ENCODE data around the gene NT5DC3. TPM values are rescaled to one million over a fixed set of nuclear protein-coding genes. Genes with fewer than 3 reads are reported as not detected.
"Not testable (repeated sequence)": the region's sequence is repeated elsewhere in the genome, so short reads cannot be mapped to it uniquely, and the experiment has no call there.

The NT5DC3 gene
- total RNA-seq, 1 experiment from 2014 or later, result 9.5 TPM

- no peak for TF ChIP-seq CTCF (IDR thresholded peaks at IDR 0.05; ENCODE audit: insufficient read depth in 1 of 2, low read depth in 1 of 2, low read length in 1 of 2, severe bottlenecking in 1 of 2, unreplicated experiment in 1 of 2)
- ChIA-PET POLR2A (no interaction called here), CTCF (no interaction called here)
- Histone ChIP-seq H3K9me3 (no peaks in the 10 kb centered on the region), H3K36me3 (ENCODE audit: control insufficient read depth, insufficient read depth, low read length) (no peaks in the 10 kb centered on the region; the same call in 1 of the 2 replicates), H3K4me3 (ENCODE audit: low read depth, low read length) (no peak overlapping the region), H3K27me3 (replicated peaks; ENCODE audit: control insufficient read depth, insufficient read depth, low read length) (no peaks in the 10 kb centered on the region), H3K4me1 (no peaks in the 10 kb centered on the region)
- no peak for DNase-seq
- Mint-ChIP-seq H3K27me3 (ENCODE audit: insufficient read depth, unreplicated experiment) (no peaks in the 10 kb centered on the region), H3K27ac (ENCODE audit: unreplicated experiment) (no peak overlapping the region), H3K36me3 (ENCODE audit: insufficient read depth, unreplicated experiment) (peaks cover 8% of the 10 kb centered on the region), H3K9me3 (ENCODE audit: unreplicated experiment) (no peaks in the 10 kb centered on the region), H3K4me1 (ENCODE audit: low read depth, unreplicated experiment) (no peaks in the 10 kb centered on the region), H3K4me3 (ENCODE audit: unreplicated experiment) (no peak overlapping the region)
- BruUV-seq (replicated peaks), result no TSS peak
- intact Hi-C loops (cut with micrococcal nuclease; ENCODE audit: unreplicated experiment), result no loop called here
Observed at GRCh38 chr12:103812789-103813188, 28.2 kb downstream of the NT5DC3 start.

GRCh38 chr12:103811791-103812190 is 29.2 kb downstream of the NT5DC3 start:
- Mint-ChIP-seq H3K36me3 (ENCODE audit: insufficient read depth, unreplicated experiment) (peaks cover 8% of the 10 kb centered on the region), H3K9me3 (ENCODE audit: unreplicated experiment) (no peaks in the 10 kb centered on the region), H3K4me1 (ENCODE audit: low read depth, unreplicated experiment) (no peaks in the 10 kb centered on the region), H3K4me3 (ENCODE audit: unreplicated experiment) (no peak overlapping the region), H3K27me3 (ENCODE audit: insufficient read depth, unreplicated experiment) (no peaks in the 10 kb centered on the region), H3K27ac (ENCODE audit: unreplicated experiment) (no peak overlapping the region)
- Histone ChIP-seq H3K27me3 (replicated peaks; ENCODE audit: control insufficient read depth, insufficient read depth, low read length) (no peaks in the 10 kb centered on the region), H3K4me1 (no peaks in the 10 kb centered on the region), H3K9me3 (no peaks in the 10 kb centered on the region), H3K36me3 (ENCODE audit: control insufficient read depth, insufficient read depth, low read length) (no peaks in the 10 kb centered on the region; the same call in 1 of the 2 replicates), H3K4me3 (ENCODE audit: low read depth, low read length) (no peak overlapping the region)
- no TSS peak for BruUV-seq (replicated peaks)
- intact Hi-C loops (cut with micrococcal nuclease; ENCODE audit: unreplicated experiment), result no loop called here
- DNase-seq, result no peak
- CTCF ChIA-PET, result no interaction called here
- POLR2A ChIA-PET, result no interaction called here
- TF ChIP-seq CTCF (IDR thresholded peaks at IDR 0.05; ENCODE audit: insufficient read depth in 1 of 2, low read depth in 1 of 2, low read length in 1 of 2, severe bottlenecking in 1 of 2, unreplicated experiment in 1 of 2), result no peak

GRCh38 chr12:103810111-103810510 is 30.9 kb downstream of the NT5DC3 start:
- Histone ChIP-seq H3K36me3 (ENCODE audit: control insufficient read depth, insufficient read depth, low read length) (no peaks in the 10 kb centered on the region; the same call in 1 of the 2 replicates), H3K27me3 (replicated peaks; ENCODE audit: control insufficient read depth, insufficient read depth, low read length) (no peaks in the 10 kb centered on the region), H3K4me1 (peaks cover 4% of the 10 kb centered on the region; the same call in 1 of the 2 replicates), H3K4me3 (ENCODE audit: low read depth, low read length) (no peak overlapping the region), H3K9me3 (no peaks in the 10 kb centered on the region)
- DNase-seq, result no peak
- Mint-ChIP-seq H3K4me3 (ENCODE audit: unreplicated experiment) (no peak overlapping the region), H3K4me1 (ENCODE audit: low read depth, unreplicated experiment) (peaks cover 11% of the 10 kb centered on the region), H3K36me3 (ENCODE audit: insufficient read depth, unreplicated experiment) (peaks cover 8% of the 10 kb centered on the region), H3K27ac (ENCODE audit: unreplicated experiment) (no peak overlapping the region), H3K27me3 (ENCODE audit: insufficient read depth, unreplicated experiment) (no peaks in the 10 kb centered on the region), H3K9me3 (ENCODE audit: unreplicated experiment) (no peaks in the 10 kb centered on the region)
- ChIA-PET CTCF (no interaction called here), POLR2A (no interaction called here)
- intact Hi-C loops (cut with micrococcal nuclease; ENCODE audit: unreplicated experiment), result no loop called here
- no TSS peak for BruUV-seq (replicated peaks)
- TF ChIP-seq CTCF (IDR thresholded peaks at IDR 0.05; ENCODE audit: insufficient read depth in 1 of 2, low read depth in 1 of 2, low read length in 1 of 2, severe bottlenecking in 1 of 2, unreplicated experiment in 1 of 2), result no peak

- DNase-seq; H3K4me3 Mint-ChIP-seq (ENCODE audit: unreplicated experiment); H3K9me3 Mint-ChIP-seq (ENCODE audit: unreplicated experiment); intact Hi-C loops (cut with micrococcal nuclease; ENCODE audit: unreplicated experiment); H3K36me3 Mint-ChIP-seq (ENCODE audit: insufficient read depth, unreplicated experiment); H3K4me1 ChIP-seq; H3K27me3 ChIP-seq (replicated peaks; ENCODE audit: control insufficient read depth, insufficient read depth, low read length); H3K9me3 ChIP-seq; H3K27me3 Mint-ChIP-seq (ENCODE audit: insufficient read depth, unreplicated experiment); BruUV-seq (replicated peaks); H3K4me3 ChIP-seq (ENCODE audit: low read depth, low read length); H3K36me3 ChIP-seq (ENCODE audit: control insufficient read depth, insufficient read depth, low read length); CTCF ChIA-PET; H3K27ac Mint-ChIP-seq (ENCODE audit: unreplicated experiment): not testable (repeated sequence)
- POLR2A ChIA-PET, result interaction anchor here (0.6 kb wide), 1 partner anchor 121 kb away, joined by 3 read pairs; the partner anchor contains the start of gene HSP90B1
- H3K4me1 Mint-ChIP-seq (ENCODE audit: low read depth, unreplicated experiment), result peaks cover 16% of the 10 kb centered on the region
Observed at GRCh38 chr12:103809639-103810038, 31.4 kb downstream of the NT5DC3 start.
